Measurements from ENCODE around the gene GRM1. TPM values are rescaled to one million over a fixed set of nuclear protein-coding genes. Genes with fewer than 3 reads are reported as not detected.
A peak's percentile ranks its signal among the peaks of the same experiment; 100 is the strongest.

The GRM1 gene
- polyA plus RNA-seq, 2 of the 4 experiments (the other 2 are of a cell fraction), result 0.04 TPM; not detected in 1

DNA sequence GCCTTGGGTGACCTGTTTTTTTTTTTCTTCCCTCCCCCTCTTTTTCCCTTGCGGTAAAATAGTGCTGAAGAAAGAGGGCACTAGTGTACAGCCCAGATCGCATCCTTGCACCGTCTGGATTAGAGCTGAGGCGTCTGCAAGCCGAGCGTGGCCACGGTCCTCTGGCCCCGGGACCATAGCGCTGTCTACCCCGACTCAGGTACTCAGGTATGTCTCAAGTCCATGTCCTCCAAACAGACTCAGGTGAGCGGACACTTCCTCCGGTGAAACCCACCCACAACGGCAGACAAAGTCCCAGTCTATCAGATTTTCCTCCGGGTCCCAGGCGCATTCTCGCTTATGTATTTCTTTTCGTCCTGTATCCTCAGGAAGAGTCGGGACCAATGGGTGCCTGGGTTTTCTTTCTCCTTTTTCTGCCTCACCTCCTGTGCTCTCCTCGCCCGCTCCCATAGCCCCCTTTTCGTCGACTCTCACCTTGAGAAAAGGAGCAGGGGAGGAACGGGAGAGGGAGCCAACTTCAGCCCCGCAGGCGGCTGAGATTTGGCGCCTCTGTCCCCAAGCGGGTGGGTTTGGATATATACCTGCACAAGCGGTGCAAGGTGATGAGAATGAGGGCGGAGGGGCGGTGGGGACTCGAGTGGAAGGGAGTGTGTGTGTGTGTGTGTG lies 1.1 kb upstream of the GRM1 start:
- ATAC-seq (peak; percentile 30 to 66; a peak in 3 of 6 replicates), FAIRE-seq (no peak), DNase-seq (ENCODE audit: low read depth in 1 of 2, low spot score in 1 of 2) (peak in 1 of 2 experiments; percentile 1)
- TF ChIP-seq ZNF302 (CRISPR knock-in tag; IDR thresholded peaks at IDR 0.05) (no peak), CHD4 (IDR thresholded peaks at IDR 0.05; ENCODE audit: borderline replicate concordance) (no peak), ESRRA (IDR thresholded peaks at IDR 0.05; ENCODE audit: borderline replicate concordance, low read length) (no peak), SREBF2 (IDR thresholded peaks at IDR 0.05) (no peak), EP300 (IDR thresholded peaks at IDR 0.05) (no peak), SMC3 (IDR thresholded peaks at IDR 0.05) (no peak), NR3C1 (IDR thresholded peaks at IDR 0.05) (no peak), HEYL (CRISPR knock-in tag; IDR thresholded peaks at IDR 0.05) (no peak), RNF2 (IDR thresholded peaks at IDR 0.05; ENCODE audit: borderline replicate concordance, low read depth) (no peak), RFX5 (IDR thresholded peaks at IDR 0.05) (no peak), MAZ (IDR thresholded peaks at IDR 0.05; ENCODE audit: borderline replicate concordance, low read depth, low read length) (no peak), FOXS1 (CRISPR knock-in tag; IDR thresholded peaks at IDR 0.05) (no peak), FOSL2 (IDR thresholded peaks at IDR 0.05) (no peak), FOSL2 (CRISPR knock-in tag; IDR thresholded peaks at IDR 0.05) (no peak), MYC (IDR thresholded peaks at IDR 0.05; ENCODE audit: borderline replicate concordance, low read length) (no peak), JUNB (IDR thresholded peaks at IDR 0.05) (no peak), HOXA7 (CRISPR knock-in tag; IDR thresholded peaks at IDR 0.05) (no peak), HDAC2 (IDR thresholded peaks at IDR 0.05) (no peak)
- TF ChIP-seq, protein P1, sequence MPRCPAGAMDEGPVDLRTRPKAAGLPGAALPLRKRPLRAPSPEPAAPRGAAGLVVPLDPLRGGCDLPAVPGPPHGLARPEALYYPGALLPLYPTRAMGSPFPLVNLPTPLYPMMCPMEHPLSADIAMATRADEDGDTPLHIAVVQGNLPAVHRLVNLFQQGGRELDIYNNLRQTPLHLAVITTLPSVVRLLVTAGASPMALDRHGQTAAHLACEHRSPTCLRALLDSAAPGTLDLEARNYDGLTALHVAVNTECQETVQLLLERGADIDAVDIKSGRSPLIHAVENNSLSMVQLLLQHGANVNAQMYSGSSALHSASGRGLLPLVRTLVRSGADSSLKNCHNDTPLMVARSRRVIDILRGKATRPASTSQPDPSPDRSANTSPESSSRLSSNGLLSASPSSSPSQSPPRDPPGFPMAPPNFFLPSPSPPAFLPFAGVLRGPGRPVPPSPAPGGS (IDR thresholded peaks at IDR 0.05), result no peak
- TF ChIP-seq, protein P2, sequence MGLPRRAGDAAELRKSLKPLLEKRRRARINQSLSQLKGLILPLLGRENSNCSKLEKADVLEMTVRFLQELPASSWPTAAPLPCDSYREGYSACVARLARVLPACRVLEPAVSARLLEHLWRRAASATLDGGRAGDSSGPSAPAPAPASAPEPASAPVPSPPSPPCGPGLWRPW (IDR thresholded peaks at IDR 0.05), result no peak
- TF ChIP-seq, protein P3, sequence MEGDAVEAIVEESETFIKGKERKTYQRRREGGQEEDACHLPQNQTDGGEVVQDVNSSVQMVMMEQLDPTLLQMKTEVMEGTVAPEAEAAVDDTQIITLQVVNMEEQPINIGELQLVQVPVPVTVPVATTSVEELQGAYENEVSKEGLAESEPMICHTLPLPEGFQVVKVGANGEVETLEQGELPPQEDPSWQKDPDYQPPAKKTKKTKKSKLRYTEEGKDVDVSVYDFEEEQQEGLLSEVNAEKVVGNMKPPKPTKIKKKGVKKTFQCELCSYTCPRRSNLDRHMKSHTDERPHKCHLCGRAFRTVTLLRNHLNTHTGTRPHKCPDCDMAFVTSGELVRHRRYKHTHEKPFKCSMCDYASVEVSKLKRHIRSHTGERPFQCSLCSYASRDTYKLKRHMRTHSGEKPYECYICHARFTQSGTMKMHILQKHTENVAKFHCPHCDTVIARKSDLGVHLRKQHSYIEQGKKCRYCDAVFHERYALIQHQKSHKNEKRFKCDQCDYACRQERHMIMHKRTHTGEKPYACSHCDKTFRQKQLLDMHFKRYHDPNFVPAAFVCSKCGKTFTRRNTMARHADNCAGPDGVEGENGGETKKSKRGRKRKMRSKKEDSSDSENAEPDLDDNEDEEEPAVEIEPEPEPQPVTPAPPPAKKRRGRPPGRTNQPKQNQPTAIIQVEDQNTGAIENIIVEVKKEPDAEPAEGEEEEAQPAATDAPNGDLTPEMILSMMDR (IDR thresholded peaks at IDR 0.05), result no peak
- Histone ChIP-seq H3K4me1 (no peaks in the 10 kb centered on the region), H3K27ac (no peak overlapping the region), H3K4me2 (no peak overlapping the region), H3K4me3 (no peak overlapping the region), H3K9me3 (no peaks in the 10 kb centered on the region)
- POLR2A ChIA-PET, result no interaction called here
- WGBS (ENCODE audit: missing lambda C conversion rate), result 15% methylated on average over 22 of the region's 31 CpGs
- CTCF ChIA-PET, result interaction anchor here (1.7 kb wide), 1 partner anchor 14 kb away, joined by 5 read pairs; no protein-coding TSS in a partner anchor

DNA sequence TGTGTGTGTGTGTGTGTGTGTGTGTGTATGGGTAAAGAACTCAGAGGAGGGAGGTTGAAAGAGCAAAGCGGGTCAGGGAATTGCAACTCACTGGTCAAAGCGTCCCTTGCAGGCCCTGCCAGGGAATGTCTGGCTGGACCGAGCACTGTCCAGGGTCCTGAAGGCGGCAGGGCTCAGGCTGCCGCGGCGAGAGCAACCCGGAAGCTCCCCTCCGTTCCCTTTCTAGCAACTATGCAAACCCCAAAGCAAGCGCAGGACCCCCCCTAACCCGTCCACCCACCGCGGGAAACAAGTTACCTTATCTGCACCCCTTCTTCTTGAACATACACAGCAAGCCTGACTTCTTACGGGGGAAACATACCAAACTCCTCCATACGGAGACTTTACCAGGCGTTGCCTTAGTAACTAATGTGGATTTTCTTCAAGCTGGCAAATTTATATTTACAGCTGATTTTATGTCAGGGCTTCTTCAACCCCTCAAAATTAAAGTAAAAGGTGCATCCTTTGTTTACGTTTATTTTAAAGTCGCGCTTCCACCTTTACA lies 538 bp upstream of the GRM1 start:
- Histone ChIP-seq H3K4me2 (no peak overlapping the region), H3K4me3 (no peak overlapping the region), H3K4me1 (no peaks in the 10 kb centered on the region), H3K27ac (no peak overlapping the region), H3K9me3 (no peaks in the 10 kb centered on the region)
- ChIA-PET CTCF (interaction anchor here (1.7 kb wide), 1 partner anchor 13 kb away, joined by 5 read pairs; no protein-coding TSS in a partner anchor), POLR2A (no interaction called here)
- DNase-seq (ENCODE audit: low read depth in 1 of 2, low spot score in 1 of 2), result peak; percentile 12 to 34
- TF ChIP-seq, protein P4, sequence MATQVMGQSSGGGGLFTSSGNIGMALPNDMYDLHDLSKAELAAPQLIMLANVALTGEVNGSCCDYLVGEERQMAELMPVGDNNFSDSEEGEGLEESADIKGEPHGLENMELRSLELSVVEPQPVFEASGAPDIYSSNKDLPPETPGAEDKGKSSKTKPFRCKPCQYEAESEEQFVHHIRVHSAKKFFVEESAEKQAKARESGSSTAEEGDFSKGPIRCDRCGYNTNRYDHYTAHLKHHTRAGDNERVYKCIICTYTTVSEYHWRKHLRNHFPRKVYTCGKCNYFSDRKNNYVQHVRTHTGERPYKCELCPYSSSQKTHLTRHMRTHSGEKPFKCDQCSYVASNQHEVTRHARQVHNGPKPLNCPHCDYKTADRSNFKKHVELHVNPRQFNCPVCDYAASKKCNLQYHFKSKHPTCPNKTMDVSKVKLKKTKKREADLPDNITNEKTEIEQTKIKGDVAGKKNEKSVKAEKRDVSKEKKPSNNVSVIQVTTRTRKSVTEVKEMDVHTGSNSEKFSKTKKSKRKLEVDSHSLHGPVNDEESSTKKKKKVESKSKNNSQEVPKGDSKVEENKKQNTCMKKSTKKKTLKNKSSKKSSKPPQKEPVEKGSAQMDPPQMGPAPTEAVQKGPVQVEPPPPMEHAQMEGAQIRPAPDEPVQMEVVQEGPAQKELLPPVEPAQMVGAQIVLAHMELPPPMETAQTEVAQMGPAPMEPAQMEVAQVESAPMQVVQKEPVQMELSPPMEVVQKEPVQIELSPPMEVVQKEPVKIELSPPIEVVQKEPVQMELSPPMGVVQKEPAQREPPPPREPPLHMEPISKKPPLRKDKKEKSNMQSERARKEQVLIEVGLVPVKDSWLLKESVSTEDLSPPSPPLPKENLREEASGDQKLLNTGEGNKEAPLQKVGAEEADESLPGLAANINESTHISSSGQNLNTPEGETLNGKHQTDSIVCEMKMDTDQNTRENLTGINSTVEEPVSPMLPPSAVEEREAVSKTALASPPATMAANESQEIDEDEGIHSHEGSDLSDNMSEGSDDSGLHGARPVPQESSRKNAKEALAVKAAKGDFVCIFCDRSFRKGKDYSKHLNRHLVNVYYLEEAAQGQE (IDR thresholded peaks at IDR 0.05), result peak; percentile 94
- TF ChIP-seq MYC (IDR thresholded peaks at IDR 0.05; ENCODE audit: borderline replicate concordance, low read length), result no peak
- no peak for FAIRE-seq
- ATAC-seq, result peak; percentile 94 to 95
- 33% methylated on average over 19 of the region's 19 CpGs for WGBS (ENCODE audit: missing lambda C conversion rate)

All from A549 (cell line).